ENCODE measurements around the gene ZSWIM4. TPM values are rescaled to one million over a fixed set of nuclear protein-coding genes. Genes with fewer than 3 reads are reported as not detected.

The ZSWIM4 gene
- total and polyA plus RNA-seq, 10 of the 15 experiments (the other 5 are each of a cell fraction or from before 2014, with no cell fraction given), result 0.73 to 11.1 (median 1.8) TPM; not detected in 2

DNA sequence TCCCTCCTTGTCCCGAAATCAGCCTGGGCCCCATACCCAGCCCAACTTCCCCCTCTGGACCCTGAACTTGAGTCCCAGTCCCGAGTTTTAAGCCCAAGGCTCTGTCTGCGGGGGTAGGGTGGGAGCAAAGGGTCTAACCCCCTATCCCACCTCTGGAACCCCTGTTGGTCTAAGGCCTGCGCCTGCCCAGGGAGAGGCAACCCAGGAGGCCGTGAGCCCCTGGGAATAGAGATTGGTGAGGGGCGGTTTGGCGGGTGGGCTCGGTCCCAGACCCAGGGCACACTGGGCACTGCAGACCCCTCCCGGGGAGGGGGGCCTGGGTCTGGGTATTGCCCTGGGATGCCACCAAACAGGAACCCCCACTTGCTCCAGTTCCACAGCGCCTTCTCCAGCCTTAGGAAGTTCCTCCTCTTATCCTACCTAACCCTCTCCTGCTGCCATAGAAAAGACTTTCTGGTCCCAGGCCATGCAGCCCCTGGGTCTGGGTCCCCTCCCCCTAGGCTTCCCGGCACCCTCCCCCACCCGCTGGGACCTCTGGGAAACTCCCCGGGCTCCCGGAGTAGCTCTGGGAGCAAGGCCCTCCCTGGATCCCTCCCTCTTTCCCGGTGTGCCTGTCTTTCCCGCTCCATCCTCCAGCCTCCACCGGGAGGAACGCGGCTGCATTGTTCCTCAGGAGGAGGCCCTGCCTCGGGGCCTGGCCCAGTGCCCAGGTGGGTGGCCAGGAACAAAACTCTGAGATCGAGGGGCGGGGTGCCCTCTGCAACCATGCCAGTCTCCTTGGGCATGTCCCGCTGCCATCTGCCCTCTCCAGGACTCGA, 48.1 kb downstream of the ZSWIM4 start:
- H2AFZ ChIP-seq (ENCODE audit: control insufficient read depth, low read depth, low read length), result peak overlapping the region; percentile 73
- peak overlapping the region; percentile 75 for H3K4me3 ChIP-seq
- H3K27ac ChIP-seq (ENCODE audit: control insufficient read depth, insufficient read depth), result peak overlapping the region; percentile 79
- H4K20me1 ChIP-seq (ENCODE audit: control insufficient read depth, insufficient read depth), result no peaks in the 10 kb centered on the region
- H3K79me2 ChIP-seq (ENCODE audit: control insufficient read depth, insufficient read depth, low read length), result peaks cover 44% of the 10 kb centered on the region
- no peak for ATAC-seq
- DNase-seq (ENCODE audit: low read depth, low spot score), result no peak
- CTCF ChIA-PET, result no interaction called here
- peak overlapping the region; percentile 70 for H3K9ac ChIP-seq (ENCODE audit: control insufficient read depth, insufficient read depth, low read length)
- in situ Hi-C loops (cut with MboI), result loop anchor here (10.0 kb wide), 1 partner anchor 689 kb away; the partner anchor contains the start of genes IER2 and STX10
- POLR2A ChIA-PET, result interaction anchor here (1.2 kb wide), 1 partner anchor 18 kb away, joined by 8 read pairs; no protein-coding TSS in a partner anchor
- TF ChIP-seq NBN (IDR thresholded peaks at IDR 0.05) (0 out of 2 replicates have a peak, but pooled peaks have one; percentile 10), NR2C2 (IDR thresholded peaks at IDR 0.05; ENCODE audit: borderline replicate concordance, control insufficient read depth, insufficient read length, low read depth) (no peak), SMARCA5 (IDR thresholded peaks at IDR 0.05) (0 out of 2 replicates have a peak, but pooled peaks have one; percentile 41), ZNF207 (IDR thresholded peaks at IDR 0.05; ENCODE audit: borderline replicate concordance) (0 out of 2 replicates have a peak, but pooled peaks have one; percentile 33)
- TF ChIP-seq, protein P1, sequence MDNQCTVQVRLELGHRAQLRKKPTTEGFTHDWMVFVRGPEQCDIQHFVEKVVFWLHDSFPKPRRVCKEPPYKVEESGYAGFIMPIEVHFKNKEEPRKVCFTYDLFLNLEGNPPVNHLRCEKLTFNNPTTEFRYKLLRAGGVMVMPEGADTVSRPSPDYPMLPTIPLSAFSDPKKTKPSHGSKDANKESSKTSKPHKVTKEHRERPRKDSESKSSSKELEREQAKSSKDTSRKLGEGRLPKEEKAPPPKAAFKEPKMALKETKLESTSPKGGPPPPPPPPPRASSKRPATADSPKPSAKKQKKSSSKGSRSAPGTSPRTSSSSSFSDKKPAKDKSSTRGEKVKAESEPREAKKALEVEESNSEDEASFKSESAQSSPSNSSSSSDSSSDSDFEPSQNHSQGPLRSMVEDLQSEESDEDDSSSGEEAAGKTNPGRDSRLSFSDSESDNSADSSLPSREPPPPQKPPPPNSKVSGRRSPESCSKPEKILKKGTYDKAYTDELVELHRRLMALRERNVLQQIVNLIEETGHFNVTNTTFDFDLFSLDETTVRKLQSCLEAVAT (IDR thresholded peaks at IDR 0.05), result 0 out of 2 replicates have a peak, but pooled peaks have one; percentile 24
- no peaks in the 10 kb centered on the region for H3K36me3 ChIP-seq (ENCODE audit: control insufficient read depth in 2 of 2, insufficient read depth in 2 of 2, low read length in 1 of 2)
- RAD21 ChIA-PET (ENCODE audit: unreplicated experiment), result interaction anchor here (1.6 kb wide), 1 partner anchor 19 kb away, joined by 7 read pairs; no protein-coding TSS in a partner anchor
- H3K9me3 ChIP-seq (replicated peaks; ENCODE audit: control insufficient read depth, insufficient read depth, low read length), result no peaks in the 10 kb centered on the region
- H3K27me3 ChIP-seq (replicated peaks in 1 of 2; ENCODE audit: control insufficient read depth in 2 of 2, insufficient read depth in 2 of 2, low read length in 1 of 2), result no peaks in the 10 kb centered on the region
- WGBS (ENCODE audit: insufficient coverage, insufficient replicate concordance, low lambda C conversion rate, missing lambda C conversion rate), result 49% methylated on average over 23 of the region's 24 CpGs
- BruUV-seq (replicated peaks), result no TSS peak
- SMC1A ChIA-PET (ENCODE audit: uncharacterized antibody, unreplicated experiment), result no interaction called here
- H3K4me1 ChIP-seq (ENCODE audit: control insufficient read depth, insufficient read depth, low read length), result peaks cover 56% of the 10 kb centered on the region
- intact Hi-C loops (cut with micrococcal nuclease; ENCODE audit: unreplicated experiment), result loop anchor here (10.0 kb wide), 1 partner anchor 689 kb away; the partner anchor contains the start of genes IER2 and STX10
- FAIRE-seq, result no peak
- peak overlapping the region; percentile 82 for H3K4me2 ChIP-seq (ENCODE audit: control insufficient read depth, insufficient read depth)

All from GM12878 (cell line).